HEK293T (cell line): Measurements from ENCODE around the gene FGGY.

ENCODE experiments used
- ARNT ChIP-seq: fragments of 450-650 bp; IDR thresholded peaks from 2 replicates; pipeline ENCODE4 v1.6.1; 2017; ENCODE audit warnings: mild to moderate bottlenecking
- BHLHE40 ChIP-seq: fragments of 450-650 bp; IDR thresholded peaks from 2 replicates; pipeline ENCODE4 v1.6.1; 2016; ENCODE audit warnings: mild to moderate bottlenecking, moderate library complexity, borderline replicate concordance
- ELF4 ChIP-seq: fragments of 450-650 bp; IDR thresholded peaks from 2 replicates; pipeline ENCODE4 v1.6.1; 2017; ENCODE audit warnings: antibody characterized with exemption
- FOXA1 ChIP-seq: fragments of 450-650 bp; IDR thresholded peaks from 2 replicates; pipeline ENCODE4 v1.6.1; 2016; ENCODE audit warnings: mild to moderate bottlenecking
- FOXM1 ChIP-seq: fragments of 450-650 bp; IDR thresholded peaks from 2 replicates; pipeline ENCODE4 v1.6.1; 2017; ENCODE audit warnings: mild to moderate bottlenecking, borderline replicate concordance
- HDGF ChIP-seq: fragments of 450-650 bp; IDR thresholded peaks from 2 replicates; pipeline ENCODE4 v1.6.1; 2017; ENCODE audit warnings: antibody characterized with exemption, borderline replicate concordance
- L3MBTL2 ChIP-seq: fragments of 450-650 bp; conservative IDR thresholded peaks from 2 replicates; pipeline ENCODE4 v1.6.1; 2016; ENCODE audit warnings: mild to moderate bottlenecking
- PKNOX1 ChIP-seq: fragments of 450-650 bp; IDR thresholded peaks from 2 replicates; pipeline ENCODE4 v1.6.1; 2016
- SP1 ChIP-seq: fragments of 450-650 bp; IDR thresholded peaks from 2 replicates; pipeline ENCODE4 v1.6.1; 2017
- SUZ12 ChIP-seq: fragments of 450-650 bp; IDR thresholded peaks from 2 replicates; pipeline ENCODE4 v1.6.1; 2016; ENCODE audit warnings: mild to moderate bottlenecking
- ZNF384 ChIP-seq: fragments of 450-650 bp; IDR thresholded peaks from 2 replicates; pipeline ENCODE4 v1.6.1; 2016

- TF ChIP-seq SP1: no peak
- TF ChIP-seq BHLHE40: no peak
- TF ChIP-seq ELF4: no peak
- TF ChIP-seq FOXM1: no peak
- TF ChIP-seq ARNT: no peak
- no peak for TF ChIP-seq HDGF
- TF ChIP-seq SUZ12: no peak
- no peak for TF ChIP-seq ZNF384
- TF ChIP-seq L3MBTL2: no peak
- no peak for TF ChIP-seq FOXA1
- no peak for TF ChIP-seq PKNOX1
Measured at GRCh38 chr1:59771361-59771760, 474.5 kb downstream of the FGGY start.
